GM23248 (cell line): ENCODE data around the gene SERPINA4. TPM values are rescaled to one million over a fixed set of nuclear protein-coding genes. Genes with fewer than 3 reads are reported as not detected.

Experiments used
- DNase-seq: peaks from one replicate; pipeline ENCODE4 v3.0.0-alpha.2; 2015
- H2AFZ ChIP-seq: fragments of 200-600 bp; sonication (generic); 2 replicates; pipeline ENCODE4 v1.6.1; 2016; ENCODE audit warnings: antibody characterized with exemption
- H3F3A ChIP-seq: fragments of 200-600 bp; sonication (generic); 2 replicates; pipeline ENCODE4 v1.6.1; 2016; ENCODE audit warnings: mild to moderate bottlenecking, antibody characterized with exemption, mixed run types; ENCODE audit not compliant: insufficient read depth
- H3K27ac ChIP-seq: fragments of 200-600 bp; sonication (generic); 2 replicates; pipeline ENCODE4 v1.5.1; 2016; ENCODE audit warnings: mild to moderate bottlenecking
- H3K27me3 ChIP-seq: fragments of 200-600 bp; sonication (generic); replicated peaks from 2 replicates; pipeline ENCODE4 v1.6.1; 2016; ENCODE audit warnings: mild to moderate bottlenecking; ENCODE audit not compliant: insufficient read depth
- H3K36me3 ChIP-seq: fragments of 200-600 bp; sonication (generic); 2 replicates; pipeline ENCODE4 v1.6.1; 2016; ENCODE audit warnings: low read depth, mild to moderate bottlenecking
- H3K4me1 ChIP-seq: fragments of 200-600 bp; sonication (generic); 2 replicates; pipeline ENCODE4 v1.6.1; 2016; ENCODE audit warnings: mild to moderate bottlenecking; ENCODE audit not compliant: insufficient read depth
- H3K4me2 ChIP-seq: fragments of 200-600 bp; sonication (generic); one replicate; pipeline ENCODE4 v1.6.1; 2016; ENCODE audit warnings: mild to moderate bottlenecking; ENCODE audit not compliant: unreplicated experiment
- H3K4me3 ChIP-seq: fragments of 200-600 bp; sonication (generic); 2 replicates; pipeline ENCODE4 v1.5.1; 2016; ENCODE audit warnings: mild to moderate bottlenecking
- H3K79me2 ChIP-seq: fragments of 200-600 bp; sonication (generic); 2 replicates; pipeline ENCODE4 v1.6.1; 2016; ENCODE audit warnings: mild to moderate bottlenecking; ENCODE audit not compliant: insufficient read depth
- H3K9ac ChIP-seq: fragments of 200-600 bp; sonication (generic); 2 replicates; pipeline ENCODE4 v1.6.1; 2016; ENCODE audit warnings: mild to moderate bottlenecking
- H3K9me2 ChIP-seq: fragments of 200-600 bp; sonication (generic); 2 replicates; pipeline ENCODE4 v1.6.1; 2016; ENCODE audit warnings: mixed run types, mild to moderate bottlenecking, moderate library complexity; ENCODE audit not compliant: insufficient read depth
- H3K9me3 ChIP-seq: fragments of 200-600 bp; sonication (generic); one replicate; pipeline ENCODE4 v1.6.1; 2017; ENCODE audit warnings: low read depth
- H4K20me1 ChIP-seq: fragments of 200-600 bp; sonication (generic); 2 replicates; pipeline ENCODE4 v1.6.0; 2016; ENCODE audit not compliant: insufficient read depth
- EZH2 ChIP-seq: fragments of 200-600 bp; sonication (generic); IDR thresholded peaks from 2 replicates; pipeline ENCODE4 v1.6.1; 2018; ENCODE audit warnings: antibody characterized with exemption, mild to moderate bottlenecking; ENCODE audit not compliant: insufficient read depth, poor library complexity, severe bottlenecking
- EZH2phosphoT487 ChIP-seq: fragments of 200-600 bp; sonication (generic); IDR thresholded peaks from 2 replicates; pipeline ENCODE4 v1.6.1; 2018; ENCODE audit warnings: antibody characterized with exemption, moderate library complexity, mild to moderate bottlenecking, low read depth; ENCODE audit not compliant: insufficient read depth
- WGBS, 2 experiments: methylation state at CpG; one replicate each; pipeline ENCODE4 v1.1.6; 2015 to 2017; ENCODE audit warnings: low lambda C conversion rate in 2 of 2, low coverage in 1 of 2; ENCODE audit errors: missing lambda C conversion rate in 2 of 2; 5-methylcytosine and 5-hydroxymethylcytosine counted together
- in situ Hi-C: fragments of 300-500 bp; cut with MboI; formaldehyde crosslinking; loops from 2 replicates; pipeline ENCODE4 v1.15.0; 2020
- polyA plus RNA-seq: library from polyadenylated mRNA; unstranded; fragments of >200 nt; fragmentation: Nextera tagmentation; extraction: Ambion mirVana; gene quantifications from 2 replicates; pipeline ENCODE4 v1.2.1, GENCODE V29; 2016
- total RNA-seq: library from RNA; depleted of rRNA; stranded (reverse); fragments of >200 nt; shearing (Covaris generic); gene quantifications from 2 replicates; pipeline ENCODE4 v1.2.3, GENCODE V29; 2014

Gene SERPINA4
- total and polyA plus RNA-seq, 2 experiments from 2014 or later: not detected

DNA sequence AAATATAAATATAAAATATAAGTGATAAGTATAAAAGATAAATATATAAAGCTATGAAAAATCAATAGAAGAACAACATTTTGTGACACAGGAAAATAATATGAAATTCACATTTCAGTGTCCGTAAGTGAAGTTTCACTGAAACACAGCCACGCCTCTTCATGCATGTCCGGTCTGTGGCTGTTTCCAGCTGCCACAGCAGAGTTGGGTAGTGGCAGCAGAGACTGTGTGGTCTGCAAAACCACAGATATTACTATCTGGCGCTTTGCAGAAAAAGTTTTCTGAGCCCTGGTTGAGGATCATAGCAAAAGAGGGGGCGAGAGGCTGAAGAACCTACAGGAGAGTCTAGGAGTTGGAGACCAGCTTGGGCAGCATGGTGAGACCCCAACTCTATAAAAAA lies 780 bp downstream of the SERPINA4 start:
- Histone ChIP-seq H4K20me1 (no peaks in the 10 kb centered on the region), H3K4me3 (no peak overlapping the region), H3K9ac (no peak overlapping the region), H3K9me2 (no peaks in the 10 kb centered on the region), H3K27ac (no peak overlapping the region), H3F3A (no peaks in the 10 kb centered on the region), H3K4me2 (no peak overlapping the region), H3K9me3 (no peaks in the 10 kb centered on the region), H3K79me2 (no peaks in the 10 kb centered on the region), H2AFZ (no peak overlapping the region), H3K27me3 (peaks cover 14% of the 10 kb centered on the region; the same call in 1 of the 2 replicates), H3K36me3 (no peaks in the 10 kb centered on the region), H3K4me1 (no peaks in the 10 kb centered on the region)
- 53 to 56% methylated on average over 5 of the region's 5 CpGs for WGBS, 2 experiments
- in situ Hi-C loops: no loop called here
- no peak for TF ChIP-seq EZH2phosphoT487
- TF ChIP-seq EZH2: no peak
- DNase-seq: no peak

- no peak for DNase-seq
- Histone ChIP-seq H3K4me2 (no peak overlapping the region), H3K79me2 (no peaks in the 10 kb centered on the region), H4K20me1 (no peaks in the 10 kb centered on the region), H3K9me3 (no peaks in the 10 kb centered on the region), H3K27me3 (peaks cover 16% of the 10 kb centered on the region; the same call in 1 of the 2 replicates), H3F3A (no peaks in the 10 kb centered on the region), H3K36me3 (no peaks in the 10 kb centered on the region), H3K4me1 (no peaks in the 10 kb centered on the region), H3K9ac (no peak overlapping the region), H3K4me3 (no peak overlapping the region), H3K27ac (no peak overlapping the region), H2AFZ (no peak overlapping the region), H3K9me2 (no peaks in the 10 kb centered on the region)
- 71 to 75% methylated on average over 16 of the region's 16 CpGs for WGBS, 2 experiments
- in situ Hi-C loops: no loop called here
- TF ChIP-seq EZH2: no peak
Measured at GRCh38 chr14:94562941-94563883, 2.0 kb downstream of the SERPINA4 start.

GRCh38 chr14:94564381-94564780 lies 3.1 kb downstream of the SERPINA4 start:
- Histone ChIP-seq H3K4me1 (no peaks in the 10 kb centered on the region), H3K9me3 (no peaks in the 10 kb centered on the region), H3K9ac (no peak overlapping the region), H4K20me1 (no peaks in the 10 kb centered on the region), H3K4me3 (no peak overlapping the region), H3K27ac (no peak overlapping the region), H3K4me2 (no peak overlapping the region), H3K79me2 (no peaks in the 10 kb centered on the region), H3K9me2 (no peaks in the 10 kb centered on the region), H3K27me3 (peaks cover 10% of the 10 kb centered on the region; the same call in 1 of the 2 replicates), H3F3A (no peaks in the 10 kb centered on the region), H2AFZ (no peak overlapping the region), H3K36me3 (no peaks in the 10 kb centered on the region)
- in situ Hi-C loops: no loop called here
- TF ChIP-seq EZH2phosphoT487: no peak
- DNase-seq: no peak

DNA sequence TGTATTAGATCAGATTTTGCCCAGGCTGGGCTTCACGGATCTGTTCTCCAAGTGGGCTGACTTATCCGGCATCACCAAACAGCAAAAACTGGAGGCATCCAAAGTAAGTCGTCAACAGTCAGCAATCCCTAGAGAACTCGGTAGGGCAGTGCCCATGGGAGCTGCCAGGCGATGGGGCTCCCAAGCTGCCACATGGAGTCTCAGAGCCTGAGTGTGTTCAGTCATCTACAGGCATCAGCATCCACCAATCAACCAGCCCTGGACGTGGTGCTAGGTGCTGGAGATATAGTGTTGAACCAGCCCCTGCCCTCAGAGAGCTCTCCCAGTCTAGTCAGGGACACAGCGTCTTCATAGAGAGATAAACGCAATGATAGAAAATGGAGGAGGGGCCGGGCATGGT lies 6.9 kb downstream of the SERPINA4 start:
- no peaks in the 10 kb centered on the region for H3K9me3 ChIP-seq
- no peaks in the 10 kb centered on the region for H3K36me3 ChIP-seq
- no peaks in the 10 kb centered on the region for H3F3A ChIP-seq
- H3K79me2 ChIP-seq: no peaks in the 10 kb centered on the region
- no peak overlapping the region for H3K4me3 ChIP-seq
- no peak overlapping the region for H2AFZ ChIP-seq
- H3K9me2 ChIP-seq: no peaks in the 10 kb centered on the region
- no peak overlapping the region for H3K4me2 ChIP-seq
- WGBS, 2 experiments: 57 to 59% methylated on average over 9 of the region's 9 CpGs
- no peak overlapping the region for H3K27ac ChIP-seq
- H3K9ac ChIP-seq: no peak overlapping the region
- no peaks in the 10 kb centered on the region for H4K20me1 ChIP-seq
- in situ Hi-C loops: no loop called here
- no peaks in the 10 kb centered on the region; the same call in 1 of the 2 replicates for H3K4me1 ChIP-seq
- H3K27me3 ChIP-seq: 0 out of 2 replicates have a peak, but pooled peaks cover 9% of the 10 kb centered on the region
- TF ChIP-seq EZH2 (no peak), EZH2phosphoT487 (no peak)
- no peak for DNase-seq
